Neural crest cell (in vitro differentiated cells): ENCODE data around the gene ANKHD1. TPM values are rescaled to one million over a fixed set of nuclear protein-coding genes. Genes with fewer than 3 reads are reported as not detected.

Experiments used
- DNase-seq: peaks from one replicate; pipeline ENCODE4 v3.0.0; 2021; ENCODE audit warnings: low read depth, mixed read lengths, low spot score
- H3K27ac Mint-ChIP-seq: one replicate; pipeline ENCODE4 v1.8.0; 2021; ENCODE audit warnings: mild to moderate bottlenecking, mixed read lengths; ENCODE audit not compliant: unreplicated experiment
- H3K27me3 Mint-ChIP-seq: 2 replicates; pipeline ENCODE4 v1.8.0; 2021; ENCODE audit warnings: low read depth, mild to moderate bottlenecking, mixed read lengths
- H3K36me3 Mint-ChIP-seq: 2 replicates; pipeline ENCODE4 v1.8.0; 2021; ENCODE audit warnings: low read depth, mild to moderate bottlenecking, mixed read lengths
- H3K4me1 Mint-ChIP-seq: 2 replicates; pipeline ENCODE4 v1.8.0; 2021; ENCODE audit warnings: mixed read lengths
- H3K4me3 Mint-ChIP-seq: one replicate; pipeline ENCODE4 v1.8.0; 2021; ENCODE audit warnings: mild to moderate bottlenecking, mixed read lengths
- H3K9me3 Mint-ChIP-seq: 2 replicates; pipeline ENCODE4 v1.8.0; 2021; ENCODE audit warnings: mixed read lengths
- CTCF ChIP-seq: fragments of 200-600 bp; sonication (generic); conservative IDR thresholded peaks from 2 replicates; pipeline ENCODE4 v1.5.0; 2021; ENCODE audit warnings: antibody characterized with exemption, mild to moderate bottlenecking
- total RNA-seq: library from RNA; stranded (reverse); gene quantifications from 2 replicates; pipeline ENCODE4 v1.2.1, GENCODE V29; 2021

The ANKHD1 gene
- total RNA-seq, 1 donor from 2014 or later = 152 TPM

GRCh38 chr5:140367256-140368013 lies 34.2 kb upstream of the ANKHD1 start:
- Mint-ChIP-seq H3K4me1 (peaks cover 4% of the 10 kb centered on the region), H3K9me3 (no peaks in the 10 kb centered on the region), H3K36me3 (no peaks in the 10 kb centered on the region), H3K27ac (no peak overlapping the region), H3K27me3 (no peaks in the 10 kb centered on the region), H3K4me3 (no peak overlapping the region)
- DNase-seq = no peak
- TF ChIP-seq CTCF = no peak

GRCh38 chr5:140371356-140372151 lies 30.1 kb upstream of the ANKHD1 start:
- TF ChIP-seq CTCF = no peak
- Mint-ChIP-seq H3K36me3 (no peaks in the 10 kb centered on the region), H3K27ac (peak overlapping the region; percentile 55), H3K4me1 (peaks cover 7% of the 10 kb centered on the region), H3K27me3 (no peaks in the 10 kb centered on the region), H3K9me3 (no peaks in the 10 kb centered on the region), H3K4me3 (no peak overlapping the region)
- DNase-seq = no peak

- Mint-ChIP-seq H3K9me3 (no peaks in the 10 kb centered on the region), H3K4me3 (no peak overlapping the region), H3K27me3 (no peaks in the 10 kb centered on the region), H3K4me1 (peaks cover 7% of the 10 kb centered on the region), H3K27ac (no peak overlapping the region), H3K36me3 (no peaks in the 10 kb centered on the region)
- TF ChIP-seq CTCF = peak; percentile 79
- peak; percentile 61 for DNase-seq
These were observed 28.6 kb upstream of the ANKHD1 start for GRCh38 chr5:140372971-140373487.

- no peaks in the 10 kb centered on the region for H3K9me3 Mint-ChIP-seq
- no peaks in the 10 kb centered on the region for H3K36me3 Mint-ChIP-seq
- no peak for DNase-seq
- peaks cover 5% of the 10 kb centered on the region for H3K4me1 Mint-ChIP-seq
- no peaks in the 10 kb centered on the region for H3K27me3 Mint-ChIP-seq
- no peak for TF ChIP-seq CTCF
- no peak overlapping the region for H3K27ac Mint-ChIP-seq
- no peak overlapping the region for H3K4me3 Mint-ChIP-seq
These were observed 20.3 kb upstream of the ANKHD1 start for GRCh38 chr5:140381351-140381750.

- H3K27ac Mint-ChIP-seq = no peak overlapping the region
- no peak for TF ChIP-seq CTCF
- H3K36me3 Mint-ChIP-seq = no peaks in the 10 kb centered on the region
- no peaks in the 10 kb centered on the region for H3K27me3 Mint-ChIP-seq
- no peak overlapping the region for H3K4me3 Mint-ChIP-seq
- DNase-seq = no peak
- peaks cover 5% of the 10 kb centered on the region for H3K4me1 Mint-ChIP-seq
- no peaks in the 10 kb centered on the region for H3K9me3 Mint-ChIP-seq
These were observed 19.7 kb upstream of the ANKHD1 start for GRCh38 chr5:140381972-140382371.
